Activated CD8-positive, alpha-beta T cell treated with anti-CD3 and anti-CD28 coated beads for 36 hours (primary cell): Measurements from ENCODE around the gene KRT78. TPM values are rescaled to one million over a fixed set of nuclear protein-coding genes. Genes with fewer than 3 reads are reported as not detected.
A peak's percentile ranks its signal among the peaks of the same experiment; 100 is the strongest.

Experiments
- ATAC-seq: fragments of 200-7000 bp; cut with Tn5 transposase; one replicate; pipeline ENCODE4 v1.10.0; 2021; ENCODE audit warnings: mild to moderate bottlenecking, moderate library complexity
- CTCF ChIA-PET: fragments of 350-600 bp; sonication (Branson Sonifier 250); formaldehyde crosslinking; loops from one replicate; lab custom pipeline; 2021; ENCODE audit warnings: antibody characterized with exemption; lab: Charles Lee
- POLR2A ChIA-PET: fragments of 350-600 bp; sonication (Branson Sonifier 250); formaldehyde crosslinking; loops from one replicate; lab custom pipeline; 2021; ENCODE audit warnings: antibody characterized with exemption; lab: Charles Lee
- DNase-seq: peaks from one replicate; pipeline ENCODE4 v3.0.0-alpha.2; 2020
- H3K27ac Mint-ChIP-seq: one replicate; pipeline ENCODE4 v1.8.0; 2021; ENCODE audit warnings: mild to moderate bottlenecking, mixed read lengths
- H3K27me3 Mint-ChIP-seq: one replicate; pipeline ENCODE4 v1.8.0; 2021; ENCODE audit warnings: mixed read lengths
- H3K36me3 Mint-ChIP-seq: one replicate; pipeline ENCODE4 v1.8.0; 2021; ENCODE audit warnings: low read depth, mixed read lengths
- H3K4me1 Mint-ChIP-seq: one replicate; pipeline ENCODE4 v1.8.0; 2021; ENCODE audit warnings: low read depth, mixed read lengths
- H3K4me3 Mint-ChIP-seq: one replicate; pipeline ENCODE4 v1.8.0; 2021; ENCODE audit warnings: mild to moderate bottlenecking, moderate library complexity, mixed read lengths
- H3K9me3 Mint-ChIP-seq: one replicate; pipeline ENCODE4 v1.8.0; 2021; ENCODE audit warnings: mixed read lengths
- intact Hi-C: fragments of 100-400 bp; cut with micrococcal nuclease; formaldehyde crosslinking; loops from one replicate; pipeline ENCODE4 v1.10.0; 2022
- total RNA-seq, 2 experiments: library from RNA; stranded (reverse); gene quantifications; one replicate each; pipeline ENCODE4 v1.2.3, GENCODE V29; 2021
- TF ChIP-seq, protein P1 (sequence below): fragments of 200-600 bp; IDR thresholded peaks from one replicate; pipeline ENCODE4 v1.8.0; 2022; ENCODE audit warnings: antibody characterized with exemption, mild to moderate bottlenecking

Gene KRT78
- total RNA-seq, 2 experiments from 2014 or later = not detected

DNA sequence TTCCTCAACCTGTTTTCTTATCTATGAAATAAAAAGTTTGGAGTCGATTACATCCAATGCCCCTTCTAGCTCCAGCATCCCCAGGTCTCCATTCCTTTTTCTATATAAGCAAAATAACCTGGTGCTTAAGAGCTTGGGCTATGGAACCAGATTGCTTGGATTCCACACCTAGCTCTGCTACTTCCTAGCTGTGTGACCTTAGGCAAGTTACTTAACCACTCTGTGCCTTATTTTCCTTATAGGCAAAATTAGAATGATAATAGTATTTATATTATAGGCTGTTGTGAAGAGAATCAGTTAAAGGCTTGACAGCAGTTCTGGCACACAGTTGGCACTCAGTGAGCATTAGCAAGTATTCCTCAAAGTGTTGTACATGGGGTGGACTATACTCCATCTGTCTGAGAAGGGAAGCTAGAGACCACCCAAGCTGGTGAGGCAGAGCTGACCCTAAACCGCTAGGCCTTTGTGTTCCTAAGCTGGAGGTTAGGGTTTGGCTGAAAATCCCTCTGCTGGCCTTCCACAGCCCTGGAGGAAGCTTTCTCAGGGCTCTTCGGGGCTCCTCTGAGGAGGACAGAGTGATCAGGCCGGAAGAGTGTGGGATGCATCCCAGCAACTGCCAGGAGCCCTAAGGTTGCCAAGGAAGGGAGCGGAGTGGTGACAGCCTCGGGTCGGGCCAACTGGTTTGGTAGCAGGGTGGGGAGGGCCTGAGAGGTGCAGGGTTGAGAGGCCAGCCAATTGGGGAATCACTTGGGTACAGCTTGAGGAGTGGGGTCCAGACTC, 28.9 kb downstream of the KRT78 start:
- H3K9me3 Mint-ChIP-seq = no peaks in the 10 kb centered on the region
- ChIA-PET POLR2A (no interaction called here), CTCF (interaction anchor here (1.0 to 1.4 kb wide), 4 partner anchors 51 to 160 kb away, joined by 3 to 4 read pairs (median 4); no protein-coding TSS in a partner anchor)
- TF ChIP-seq, protein P1, sequence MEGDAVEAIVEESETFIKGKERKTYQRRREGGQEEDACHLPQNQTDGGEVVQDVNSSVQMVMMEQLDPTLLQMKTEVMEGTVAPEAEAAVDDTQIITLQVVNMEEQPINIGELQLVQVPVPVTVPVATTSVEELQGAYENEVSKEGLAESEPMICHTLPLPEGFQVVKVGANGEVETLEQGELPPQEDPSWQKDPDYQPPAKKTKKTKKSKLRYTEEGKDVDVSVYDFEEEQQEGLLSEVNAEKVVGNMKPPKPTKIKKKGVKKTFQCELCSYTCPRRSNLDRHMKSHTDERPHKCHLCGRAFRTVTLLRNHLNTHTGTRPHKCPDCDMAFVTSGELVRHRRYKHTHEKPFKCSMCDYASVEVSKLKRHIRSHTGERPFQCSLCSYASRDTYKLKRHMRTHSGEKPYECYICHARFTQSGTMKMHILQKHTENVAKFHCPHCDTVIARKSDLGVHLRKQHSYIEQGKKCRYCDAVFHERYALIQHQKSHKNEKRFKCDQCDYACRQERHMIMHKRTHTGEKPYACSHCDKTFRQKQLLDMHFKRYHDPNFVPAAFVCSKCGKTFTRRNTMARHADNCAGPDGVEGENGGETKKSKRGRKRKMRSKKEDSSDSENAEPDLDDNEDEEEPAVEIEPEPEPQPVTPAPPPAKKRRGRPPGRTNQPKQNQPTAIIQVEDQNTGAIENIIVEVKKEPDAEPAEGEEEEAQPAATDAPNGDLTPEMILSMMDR = no peak
- peaks cover 1% of the 10 kb centered on the region for H3K27me3 Mint-ChIP-seq
- H3K4me3 Mint-ChIP-seq = no peak overlapping the region
- ATAC-seq (no peak), DNase-seq (no peak)
- no peak overlapping the region for H3K27ac Mint-ChIP-seq
- H3K4me1 Mint-ChIP-seq = peaks cover 10% of the 10 kb centered on the region
- intact Hi-C loops = no loop called here
- no peaks in the 10 kb centered on the region for H3K36me3 Mint-ChIP-seq

DNA sequence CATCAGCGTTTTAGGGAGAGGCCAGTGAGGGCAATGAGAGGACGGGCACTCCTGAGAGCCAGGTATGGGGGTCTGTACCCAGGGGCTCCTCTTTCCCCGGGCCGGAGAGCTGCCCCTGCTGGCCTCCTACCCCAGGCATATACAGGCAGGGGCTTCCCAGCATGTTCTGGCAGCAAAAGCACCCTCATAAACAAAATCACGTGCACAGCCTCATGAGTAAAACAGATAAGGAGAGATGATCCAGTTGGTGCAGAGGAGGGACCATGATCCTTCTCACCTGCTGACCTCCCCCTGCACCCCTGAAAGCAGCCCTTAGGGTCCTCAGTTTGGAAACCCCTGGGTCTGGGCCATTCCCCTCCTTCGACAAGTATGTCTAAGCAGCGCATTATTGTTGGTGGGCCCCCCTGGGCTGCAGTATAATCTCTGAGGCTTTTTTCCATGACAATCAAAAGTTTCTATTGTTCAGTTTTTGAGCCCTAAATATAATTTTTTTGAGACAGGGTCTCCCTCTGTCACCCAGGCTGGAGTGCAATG, 29.8 kb downstream of the KRT78 start:
- no peak for ATAC-seq
- CTCF ChIA-PET = interaction anchor here (1.0 to 1.4 kb wide), 2 partner anchors 52 to 66 kb away, joined by 3 to 4 read pairs; no protein-coding TSS in a partner anchor
- POLR2A ChIA-PET = no interaction called here

DNA sequence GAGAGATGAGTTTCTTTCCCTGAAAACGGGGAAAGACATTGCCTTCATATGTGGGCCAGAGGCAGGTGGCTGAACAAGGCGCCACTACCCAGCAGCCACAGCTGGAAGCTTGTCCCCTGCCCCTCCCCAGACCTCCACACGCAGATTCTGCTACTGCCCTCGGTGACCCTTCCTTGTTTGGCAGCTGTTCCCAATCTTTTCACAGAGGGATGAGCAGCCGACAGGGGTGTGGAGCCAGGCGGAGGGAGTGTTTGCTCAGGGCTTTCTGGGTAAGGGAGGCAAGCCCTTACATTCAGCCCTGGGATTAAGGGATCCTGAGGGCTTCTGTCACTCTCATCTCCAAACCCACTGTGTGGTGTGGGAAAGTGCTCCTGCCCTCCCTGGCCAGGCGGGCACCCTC, 30.4 kb downstream of the KRT78 start:
- intact Hi-C loops = no loop called here

More for the DNA sequence above, 29.8 kb downstream of the KRT78 start:
- H3K4me3 Mint-ChIP-seq = no peak overlapping the region
- H3K36me3 Mint-ChIP-seq = no peaks in the 10 kb centered on the region
- TF ChIP-seq, protein P1 = no peak
- peaks cover 1% of the 10 kb centered on the region for H3K27me3 Mint-ChIP-seq
- no peaks in the 10 kb centered on the region for H3K9me3 Mint-ChIP-seq
- DNase-seq = no peak
- H3K4me1 Mint-ChIP-seq = peaks cover 10% of the 10 kb centered on the region
- intact Hi-C loops = no loop called here
- H3K27ac Mint-ChIP-seq = no peak overlapping the region

DNA sequence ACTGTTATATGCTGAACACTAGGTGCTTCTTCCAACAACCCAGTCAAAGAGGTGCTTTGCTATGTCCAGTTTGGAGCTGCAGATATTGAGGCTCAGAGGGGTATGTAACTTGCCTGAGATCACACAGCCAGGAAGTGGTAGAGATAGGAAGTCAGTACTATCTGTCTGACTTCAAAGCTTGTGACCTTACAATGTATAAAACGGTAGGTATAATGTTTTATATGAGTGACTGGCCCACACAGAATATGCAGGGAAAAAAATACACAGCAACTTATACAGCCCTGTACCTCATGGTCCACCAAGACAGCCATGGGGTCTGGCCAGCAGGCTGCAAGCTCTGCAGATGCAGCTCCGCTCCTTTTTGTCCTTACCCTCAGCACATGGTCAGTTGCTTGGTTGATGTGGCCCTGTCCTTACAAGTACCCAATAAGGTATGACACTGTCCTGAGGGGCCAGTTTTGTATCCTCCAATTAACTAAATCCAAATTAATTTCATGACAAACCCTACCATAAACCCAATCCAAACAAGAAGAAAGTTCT, 31.0 kb downstream of the KRT78 start:
- DNase-seq (no peak), ATAC-seq (peak; percentile 68)
- intact Hi-C loops = no loop called here
- H3K4me3 Mint-ChIP-seq = no peak overlapping the region
- no peaks in the 10 kb centered on the region for H3K9me3 Mint-ChIP-seq
- TF ChIP-seq, protein P1 = no peak
- no peak overlapping the region for H3K27ac Mint-ChIP-seq
- peaks cover 10% of the 10 kb centered on the region for H3K4me1 Mint-ChIP-seq
- ChIA-PET CTCF (interaction anchor here (1.1 to 1.7 kb wide), 3 partner anchors 48 to 163 kb away, joined by 4 to 7 read pairs (median 4); no protein-coding TSS in a partner anchor), POLR2A (interaction anchor here (0.8 kb wide), 1 partner anchor 28 kb away, joined by 3 read pairs; no protein-coding TSS in a partner anchor)
- peaks cover 1% of the 10 kb centered on the region for H3K27me3 Mint-ChIP-seq
- H3K36me3 Mint-ChIP-seq = no peaks in the 10 kb centered on the region

More for the DNA sequence above, 30.4 kb downstream of the KRT78 start:
- Mint-ChIP-seq H3K27ac (no peak overlapping the region), H3K27me3 (peaks cover 1% of the 10 kb centered on the region), H3K9me3 (no peaks in the 10 kb centered on the region), H3K4me3 (no peak overlapping the region), H3K36me3 (no peaks in the 10 kb centered on the region), H3K4me1 (peaks cover 10% of the 10 kb centered on the region)
- ChIA-PET POLR2A (no interaction called here), CTCF (interaction anchor here (1.1 to 1.7 kb wide), 2 partner anchors 48 to 66 kb away, joined by 4 to 7 read pairs; no protein-coding TSS in a partner anchor)
- TF ChIP-seq, protein P1 = no peak
- ATAC-seq (no peak), DNase-seq (no peak)
